Panc1 (cell line): ENCODE measurements around the gene CADM1.

ENCODE experiments used
- POLR2AphosphoS5 ChIP-seq: IDR thresholded peaks from 2 replicates; pipeline ENCODE4 v1.6.1; 2012; ENCODE audit warnings: mild to moderate bottlenecking, low read depth, low read length, moderate library complexity
- SIN3A ChIP-seq: IDR thresholded peaks from 2 replicates; pipeline ENCODE4 v1.6.1; 2012; ENCODE audit warnings: low read depth, mild to moderate bottlenecking, low read length, moderate library complexity, borderline replicate concordance; ENCODE audit not compliant: insufficient read depth
- TF ChIP-seq, protein P1 (sequence below): fragments of 450-650 bp; IDR thresholded peaks from 2 replicates; pipeline ENCODE4 v1.5.1; 2017; ENCODE audit warnings: mild to moderate bottlenecking

DNA sequence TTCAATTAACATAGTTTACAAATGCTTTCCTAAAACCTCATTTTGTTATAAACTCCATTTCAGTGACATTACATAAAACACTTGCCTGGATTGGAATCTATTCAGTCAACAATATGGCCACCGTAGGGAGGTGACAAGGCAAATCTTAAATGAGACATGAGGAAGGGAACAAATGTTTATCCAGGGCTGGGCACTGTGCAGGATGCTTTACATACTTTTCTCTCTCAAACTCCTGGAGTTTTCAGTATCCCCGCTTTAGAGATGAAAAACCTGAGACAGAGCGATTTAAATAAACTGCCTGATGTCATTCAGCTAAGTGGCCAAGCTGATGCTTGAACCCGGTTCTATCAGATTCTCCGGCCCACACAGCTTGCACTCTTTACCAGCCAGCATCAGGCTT lies 259.9 kb downstream of the CADM1 start:
- TF ChIP-seq, protein P1, sequence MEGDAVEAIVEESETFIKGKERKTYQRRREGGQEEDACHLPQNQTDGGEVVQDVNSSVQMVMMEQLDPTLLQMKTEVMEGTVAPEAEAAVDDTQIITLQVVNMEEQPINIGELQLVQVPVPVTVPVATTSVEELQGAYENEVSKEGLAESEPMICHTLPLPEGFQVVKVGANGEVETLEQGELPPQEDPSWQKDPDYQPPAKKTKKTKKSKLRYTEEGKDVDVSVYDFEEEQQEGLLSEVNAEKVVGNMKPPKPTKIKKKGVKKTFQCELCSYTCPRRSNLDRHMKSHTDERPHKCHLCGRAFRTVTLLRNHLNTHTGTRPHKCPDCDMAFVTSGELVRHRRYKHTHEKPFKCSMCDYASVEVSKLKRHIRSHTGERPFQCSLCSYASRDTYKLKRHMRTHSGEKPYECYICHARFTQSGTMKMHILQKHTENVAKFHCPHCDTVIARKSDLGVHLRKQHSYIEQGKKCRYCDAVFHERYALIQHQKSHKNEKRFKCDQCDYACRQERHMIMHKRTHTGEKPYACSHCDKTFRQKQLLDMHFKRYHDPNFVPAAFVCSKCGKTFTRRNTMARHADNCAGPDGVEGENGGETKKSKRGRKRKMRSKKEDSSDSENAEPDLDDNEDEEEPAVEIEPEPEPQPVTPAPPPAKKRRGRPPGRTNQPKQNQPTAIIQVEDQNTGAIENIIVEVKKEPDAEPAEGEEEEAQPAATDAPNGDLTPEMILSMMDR: no peak
- TF ChIP-seq SIN3A (no peak), POLR2AphosphoS5 (no peak)
